NB4 (cell line): Measurements from ENCODE around the gene RYR2.

ENCODE experiments used
- DNase-seq: peaks from one replicate; pipeline ENCODE4 v3.0.0; 2010; ENCODE audit warnings: low read depth
- H3K4me3 ChIP-seq: one replicate; pipeline ENCODE4 v1.5.1; 2011; ENCODE audit warnings: mild to moderate bottlenecking, low read depth, low read length, moderate library complexity
- CTCF ChIP-seq: IDR thresholded peaks from one replicate; pipeline ENCODE4 v1.5.1; 2012; ENCODE audit warnings: low read depth, low read length
- MAX ChIP-seq: IDR thresholded peaks from 2 replicates; pipeline ENCODE4 v1.6.1; 2011; ENCODE audit warnings: low read depth, low read length
- MYC ChIP-seq: IDR thresholded peaks from 2 replicates; pipeline ENCODE4 v1.6.1; 2011; ENCODE audit warnings: low read depth, low read length
- POLR2A ChIP-seq: IDR thresholded peaks from 2 replicates; pipeline ENCODE4 v1.6.1; 2011; ENCODE audit warnings: mild to moderate bottlenecking; ENCODE audit not compliant: insufficient read length; ENCODE audit errors: extremely low read depth

RYR2 gene

GRCh38 chr1:237568955-237569354 is 527.0 kb downstream of the RYR2 start:
- no peak overlapping the region for H3K4me3 ChIP-seq
- TF ChIP-seq MYC (no peak), POLR2A (no peak), MAX (no peak), CTCF (no peak)
- DNase-seq, result no peak

- no peak for DNase-seq
- TF ChIP-seq CTCF, result peak; percentile 14
- TF ChIP-seq MYC, result no peak
- no peak for TF ChIP-seq MAX
- H3K4me3 ChIP-seq, result no peak overlapping the region
These were observed 528.5 kb downstream of the RYR2 start for GRCh38 chr1:237570530-237570929.

- TF ChIP-seq MAX (no peak), CTCF (no peak), MYC (no peak), POLR2A (no peak)
- no peak overlapping the region for H3K4me3 ChIP-seq
- DNase-seq, result no peak
These were observed 532.6 kb downstream of the RYR2 start for GRCh38 chr1:237574536-237574935.

- no peak for TF ChIP-seq MAX
- no peak for TF ChIP-seq CTCF
- no peak for TF ChIP-seq POLR2A
- TF ChIP-seq MYC, result no peak
- DNase-seq, result no peak
- no peak overlapping the region for H3K4me3 ChIP-seq
These were observed 536.6 kb downstream of the RYR2 start for GRCh38 chr1:237578540-237578939.

GRCh38 chr1:237580726-237581125 is 538.7 kb downstream of the RYR2 start:
- TF ChIP-seq MAX (no peak), POLR2A (no peak), CTCF (no peak), MYC (no peak)
- H3K4me3 ChIP-seq, result no peak overlapping the region
- no peak for DNase-seq

GRCh38 chr1:237583270-237583669 is 541.3 kb downstream of the RYR2 start:
- no peak overlapping the region for H3K4me3 ChIP-seq
- DNase-seq, result no peak
- TF ChIP-seq MAX (no peak), CTCF (no peak), MYC (no peak), POLR2A (no peak)
